Measurements from ENCODE around the gene NFIA. TPM values are rescaled to one million over a fixed set of nuclear protein-coding genes. Genes with fewer than 3 reads are reported as not detected.
"Not testable (repeated sequence)": the region's sequence is repeated elsewhere in the genome, so short reads cannot be mapped to it uniquely, and the experiment has no call there.

NFIA gene
- total RNA-seq, 2 donors from 2014 or later, result 17.3 to 27.3 TPM

DNA sequence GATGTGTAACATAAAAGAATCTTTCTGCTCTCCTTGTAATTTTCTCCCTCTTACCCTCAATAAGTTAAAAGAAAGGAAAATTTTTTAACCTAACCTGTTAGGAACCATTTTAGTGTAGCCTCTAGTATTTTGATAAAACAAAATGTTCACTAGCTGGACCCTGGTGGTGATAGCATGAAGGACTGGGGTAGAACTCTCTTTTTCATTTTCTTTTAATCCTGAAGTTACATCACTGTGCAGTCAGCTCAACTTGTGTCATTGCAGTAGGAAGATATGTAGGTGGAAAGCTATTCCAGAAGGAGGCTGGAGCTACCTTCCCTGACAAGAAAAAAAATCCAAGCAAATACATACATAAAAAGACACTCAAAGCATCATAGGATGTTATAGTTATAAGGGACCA, 39.3 kb downstream of the NFIA start:
- Mint-ChIP-seq H3K27me3 (ENCODE audit: low read depth) (no peaks in the 10 kb centered on the region), H3K9me3 (no peaks in the 10 kb centered on the region), H3K27ac (no peak overlapping the region), H3K4me3 (no peak overlapping the region), H3K36me3 (ENCODE audit: insufficient read depth in 2 of 2) (no peaks in the 10 kb centered on the region), H3K4me1 (ENCODE audit: low read depth) (no peaks in the 10 kb centered on the region)
- DNase-seq (no peak), ATAC-seq (replicated peaks in 1 of 2) (no peak)

DNA sequence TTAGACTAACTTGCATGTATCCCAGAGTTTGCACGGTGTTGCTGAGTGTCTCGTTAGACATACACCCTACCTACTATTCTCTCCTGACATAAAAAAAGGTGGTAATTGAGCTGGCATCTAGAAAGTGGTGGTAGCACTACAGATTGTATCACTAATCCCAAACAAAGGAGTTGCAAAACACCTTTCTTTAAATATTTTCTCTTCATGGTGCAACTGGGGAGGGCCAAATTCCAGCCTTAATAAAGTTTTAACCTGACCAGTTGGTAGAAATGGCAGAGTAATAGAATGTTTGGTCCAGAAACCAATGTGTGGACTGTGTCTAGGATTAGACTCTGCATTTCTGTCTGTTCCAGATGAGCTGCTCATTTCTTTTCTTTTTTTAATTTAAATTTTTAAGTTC, 40.0 kb downstream of the NFIA start:
- no peak overlapping the region for H3K27ac Mint-ChIP-seq
- ATAC-seq (replicated peaks in 1 of 2), result no peak
- H3K9me3 Mint-ChIP-seq, result no peaks in the 10 kb centered on the region
- H3K4me1 Mint-ChIP-seq (ENCODE audit: low read depth), result no peaks in the 10 kb centered on the region
- DNase-seq, result no peak
- H3K36me3 Mint-ChIP-seq (ENCODE audit: insufficient read depth in 2 of 2), result no peaks in the 10 kb centered on the region
- no peaks in the 10 kb centered on the region for H3K27me3 Mint-ChIP-seq (ENCODE audit: low read depth)
- H3K4me3 Mint-ChIP-seq, result no peak overlapping the region

DNA sequence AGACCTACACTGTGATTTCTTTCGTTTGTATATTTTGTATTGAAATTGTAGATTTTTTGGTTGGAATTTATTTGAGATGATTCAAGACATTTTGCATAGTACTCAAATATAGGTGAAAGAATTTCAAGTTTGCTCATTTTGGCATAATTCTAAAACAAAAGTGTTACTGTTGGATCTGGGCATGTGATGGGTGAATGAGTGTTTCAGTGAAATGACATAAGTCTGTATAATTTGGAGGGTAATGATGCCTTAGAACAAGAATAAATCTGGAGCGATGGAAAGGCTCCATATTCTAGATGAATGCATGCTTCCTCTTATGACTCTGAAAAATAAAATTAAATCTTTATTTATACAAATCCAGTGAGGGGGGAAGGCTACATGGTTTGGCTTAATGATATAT, 41.0 kb downstream of the NFIA start:
- no peak for DNase-seq
- ATAC-seq (replicated peaks in 1 of 2), result no peak
- Mint-ChIP-seq H3K36me3 (ENCODE audit: insufficient read depth in 2 of 2) (no peaks in the 10 kb centered on the region), H3K9me3 (no peaks in the 10 kb centered on the region), H3K4me1 (ENCODE audit: low read depth) (no peaks in the 10 kb centered on the region), H3K27ac (no peak overlapping the region), H3K27me3 (ENCODE audit: low read depth) (no peaks in the 10 kb centered on the region), H3K4me3 (no peak overlapping the region)

DNA sequence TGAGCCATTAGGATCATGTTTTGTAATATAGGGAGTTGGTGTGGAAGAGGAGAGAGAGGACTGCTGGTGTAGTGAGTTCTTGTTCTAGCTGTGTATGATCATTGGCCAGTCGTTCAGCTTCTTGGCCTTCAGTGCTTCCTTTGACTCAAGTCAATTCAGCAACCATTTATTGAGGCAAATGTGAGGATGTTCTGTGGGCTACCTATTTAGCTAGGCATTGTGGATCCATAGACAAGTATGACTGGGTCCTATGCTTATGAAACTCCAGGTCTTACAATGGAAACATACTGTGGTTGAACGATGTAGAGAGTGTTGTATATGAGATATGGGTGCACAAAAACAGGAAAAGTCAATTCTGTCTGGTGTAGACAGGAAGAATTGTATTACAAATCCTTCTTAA, 41.7 kb downstream of the NFIA start:
- DNase-seq (no peak), ATAC-seq (replicated peaks in 1 of 2) (peak; percentile 41 to 95)
- Mint-ChIP-seq H3K4me3 (no peak overlapping the region), H3K27me3 (ENCODE audit: low read depth) (no peaks in the 10 kb centered on the region), H3K4me1 (ENCODE audit: low read depth) (no peaks in the 10 kb centered on the region), H3K9me3 (no peaks in the 10 kb centered on the region), H3K36me3 (ENCODE audit: insufficient read depth in 2 of 2) (no peaks in the 10 kb centered on the region), H3K27ac (no peak overlapping the region)

DNA sequence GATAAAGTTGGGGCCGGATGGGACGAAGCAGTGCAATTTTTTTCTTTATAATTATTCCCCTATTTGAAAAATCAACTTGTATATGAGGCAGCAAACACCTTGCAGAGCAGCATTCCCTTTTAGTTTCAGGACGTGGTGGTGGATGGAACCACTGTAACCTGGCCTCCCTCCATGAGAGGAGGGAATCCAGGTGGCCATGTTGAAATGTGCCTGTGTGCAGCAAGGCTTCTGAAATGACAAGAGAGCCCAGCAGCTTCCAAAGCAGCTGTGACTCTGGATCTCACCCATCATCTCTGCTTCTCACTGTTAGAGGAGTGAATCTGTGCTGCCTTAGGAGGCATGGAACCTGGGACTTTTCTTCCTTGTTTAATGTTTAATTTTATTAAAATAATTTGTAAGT, 42.3 kb downstream of the NFIA start:
- no peaks in the 10 kb centered on the region for H3K4me1 Mint-ChIP-seq (ENCODE audit: low read depth)
- H3K27ac Mint-ChIP-seq, result no peak overlapping the region
- no peaks in the 10 kb centered on the region for H3K36me3 Mint-ChIP-seq (ENCODE audit: insufficient read depth in 2 of 2)
- DNase-seq (no peak), ATAC-seq (replicated peaks in 1 of 2) (no peak)
- H3K9me3 Mint-ChIP-seq, result no peaks in the 10 kb centered on the region
- H3K4me3 Mint-ChIP-seq, result no peak overlapping the region
- H3K27me3 Mint-ChIP-seq (ENCODE audit: low read depth), result no peaks in the 10 kb centered on the region

DNA sequence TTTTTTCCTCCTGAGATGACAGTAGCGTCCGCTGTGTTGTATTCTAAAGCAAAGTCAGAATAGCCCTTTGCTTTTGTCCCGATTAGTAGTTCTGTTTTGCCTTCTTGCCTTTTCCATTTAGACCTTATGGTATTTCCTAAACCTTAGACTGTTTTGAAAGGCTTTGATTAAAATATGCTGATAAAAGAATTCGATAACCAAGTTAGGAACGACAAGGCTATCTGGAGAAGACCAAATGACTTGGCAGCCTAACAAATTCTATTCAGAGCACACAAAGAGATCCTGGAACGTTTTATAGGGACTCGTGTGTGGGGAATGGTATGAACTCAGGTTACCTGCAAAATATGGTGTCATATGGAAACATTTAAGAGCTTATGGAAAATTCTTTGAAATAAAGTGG, 42.9 kb downstream of the NFIA start:
- H3K36me3 Mint-ChIP-seq (ENCODE audit: insufficient read depth in 2 of 2), result no peaks in the 10 kb centered on the region

DNA sequence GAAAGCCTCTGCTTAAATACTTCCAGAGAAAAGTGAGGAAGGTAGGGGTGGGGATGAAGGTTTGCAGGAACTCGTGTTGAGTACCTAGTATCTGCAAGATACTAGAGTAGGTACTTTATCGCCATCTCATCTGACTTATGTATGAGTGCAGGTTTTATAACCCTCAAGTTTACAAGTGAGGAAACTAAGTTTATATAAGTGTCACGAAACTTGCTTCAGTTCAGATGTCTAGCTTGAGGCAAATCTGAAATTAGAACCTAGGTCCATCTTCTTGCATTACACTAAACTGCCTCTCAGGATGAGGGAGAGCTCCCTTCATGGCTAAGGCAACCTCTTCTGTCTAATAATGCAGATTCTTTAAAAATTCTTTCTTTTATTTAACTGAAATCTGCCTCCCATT, 43.5 kb downstream of the NFIA start:
- no peak for ATAC-seq (replicated peaks in 1 of 2)
- Mint-ChIP-seq H3K36me3 (ENCODE audit: insufficient read depth in 2 of 2) (no peaks in the 10 kb centered on the region), H3K27ac (no peak overlapping the region), H3K4me3 (no peak overlapping the region), H3K9me3 (no peaks in the 10 kb centered on the region), H3K4me1 (ENCODE audit: low read depth) (no peaks in the 10 kb centered on the region), H3K27me3 (ENCODE audit: low read depth) (peaks cover 6% of the 10 kb centered on the region)
- DNase-seq, result no peak

More for the DNA sequence above, 42.9 kb downstream of the NFIA start:
- H3K4me1 Mint-ChIP-seq (ENCODE audit: low read depth), result no peaks in the 10 kb centered on the region
- no peak overlapping the region for H3K4me3 Mint-ChIP-seq
- H3K27ac Mint-ChIP-seq, result peak overlapping the region; percentile 50
- peaks cover 4% of the 10 kb centered on the region for H3K27me3 Mint-ChIP-seq (ENCODE audit: low read depth)
- ATAC-seq (replicated peaks in 1 of 2) (no peak), DNase-seq (no peak)
- H3K9me3 Mint-ChIP-seq, result no peaks in the 10 kb centered on the region

DNA sequence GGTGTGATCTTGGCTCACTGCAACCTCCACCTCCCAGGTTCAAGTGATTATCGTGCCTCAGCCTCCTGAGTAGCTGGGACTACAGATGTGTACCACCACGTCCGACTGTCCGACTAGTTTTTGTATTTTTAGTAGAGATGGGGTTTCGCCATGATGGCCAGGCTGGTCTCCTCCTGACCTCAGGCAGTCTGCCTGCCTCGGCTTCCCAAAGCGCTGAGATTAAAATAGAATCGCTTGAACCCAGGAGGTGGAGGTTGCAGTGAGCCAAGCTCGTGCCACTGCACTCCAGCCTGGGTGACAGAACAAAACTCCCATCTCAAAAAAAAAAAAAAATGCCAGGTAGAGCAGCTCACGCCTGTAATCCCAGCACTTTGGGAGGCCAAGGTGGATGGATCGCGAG, 44.5 kb downstream of the NFIA start:
- not testable (repeated sequence) for H3K9me3 Mint-ChIP-seq; H3K27ac Mint-ChIP-seq; H3K4me1 Mint-ChIP-seq (ENCODE audit: low read depth); H3K27me3 Mint-ChIP-seq (ENCODE audit: low read depth); H3K36me3 Mint-ChIP-seq (ENCODE audit: insufficient read depth in 2 of 2); DNase-seq; ATAC-seq (replicated peaks in 1 of 2); H3K4me3 Mint-ChIP-seq

DNA sequence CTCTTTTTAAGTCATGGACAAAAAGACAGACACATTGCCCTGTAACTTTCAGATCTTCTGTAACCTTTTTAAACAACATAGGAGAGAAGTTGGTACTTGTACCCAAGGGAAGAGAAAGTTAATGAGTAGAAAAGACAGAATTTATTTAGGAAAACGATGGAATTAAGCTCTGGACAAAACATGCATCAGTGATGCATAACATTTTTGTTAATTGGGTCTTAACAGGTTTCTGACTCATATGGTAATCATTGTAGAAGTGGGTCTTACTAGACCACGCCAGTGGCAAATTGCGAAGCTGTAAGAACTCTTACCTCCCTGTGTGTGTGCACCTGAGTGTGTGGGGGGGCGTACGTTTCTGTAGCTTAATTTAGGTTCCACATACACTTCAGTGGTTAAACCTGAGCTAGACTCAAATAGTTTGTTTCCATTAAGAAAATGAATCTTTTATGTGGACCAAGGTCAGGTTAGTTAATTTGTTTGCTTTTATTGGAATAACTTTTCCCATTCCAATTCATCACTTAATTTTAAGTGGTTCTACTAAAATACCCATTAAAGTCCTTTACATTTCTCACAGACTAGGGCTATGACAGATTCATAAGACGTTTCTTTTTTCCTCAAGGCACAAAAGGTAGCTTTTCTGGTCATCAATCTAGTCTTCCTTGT, 48.1 kb downstream of the NFIA start:
- H3K27ac Mint-ChIP-seq, result no peak overlapping the region
- no peaks in the 10 kb centered on the region for H3K36me3 Mint-ChIP-seq (ENCODE audit: insufficient read depth in 2 of 2)
- no peak for ATAC-seq (replicated peaks in 1 of 2)
- no peaks in the 10 kb centered on the region for H3K9me3 Mint-ChIP-seq
- H3K4me3 Mint-ChIP-seq, result no peak overlapping the region
- H3K27me3 Mint-ChIP-seq (ENCODE audit: low read depth), result peaks cover 6% of the 10 kb centered on the region
- no peak for DNase-seq
- H3K4me1 Mint-ChIP-seq (ENCODE audit: low read depth), result peaks cover 7% of the 10 kb centered on the region

DNA sequence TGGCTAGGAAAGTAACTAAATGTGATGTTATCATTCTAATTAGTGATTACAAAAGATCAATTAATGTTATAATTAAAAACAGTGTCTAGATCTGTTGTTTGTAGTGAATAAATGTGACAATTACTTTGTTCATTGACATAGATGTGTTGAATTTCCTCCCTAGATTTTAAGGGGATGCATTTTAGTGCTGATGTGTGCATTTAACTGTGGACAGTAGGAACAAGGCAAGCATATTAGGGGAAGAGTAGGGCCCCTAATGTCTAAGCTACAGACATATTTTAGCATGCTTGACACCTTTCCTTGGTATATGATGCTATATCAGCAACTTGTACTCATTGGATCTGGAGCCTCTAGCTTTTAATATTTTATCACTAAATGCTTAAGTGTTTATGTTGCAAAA, 48.9 kb downstream of the NFIA start:
- H3K4me3 Mint-ChIP-seq, result no peak overlapping the region
- ATAC-seq (replicated peaks in 1 of 2) (no peak), DNase-seq (no peak)
- H3K27ac Mint-ChIP-seq, result no peak overlapping the region
- H3K27me3 Mint-ChIP-seq (ENCODE audit: low read depth), result peaks cover 6% of the 10 kb centered on the region
- no peaks in the 10 kb centered on the region for H3K9me3 Mint-ChIP-seq
- peaks cover 7% of the 10 kb centered on the region for H3K4me1 Mint-ChIP-seq (ENCODE audit: low read depth)
- H3K36me3 Mint-ChIP-seq (ENCODE audit: insufficient read depth in 2 of 2), result no peaks in the 10 kb centered on the region

DNA sequence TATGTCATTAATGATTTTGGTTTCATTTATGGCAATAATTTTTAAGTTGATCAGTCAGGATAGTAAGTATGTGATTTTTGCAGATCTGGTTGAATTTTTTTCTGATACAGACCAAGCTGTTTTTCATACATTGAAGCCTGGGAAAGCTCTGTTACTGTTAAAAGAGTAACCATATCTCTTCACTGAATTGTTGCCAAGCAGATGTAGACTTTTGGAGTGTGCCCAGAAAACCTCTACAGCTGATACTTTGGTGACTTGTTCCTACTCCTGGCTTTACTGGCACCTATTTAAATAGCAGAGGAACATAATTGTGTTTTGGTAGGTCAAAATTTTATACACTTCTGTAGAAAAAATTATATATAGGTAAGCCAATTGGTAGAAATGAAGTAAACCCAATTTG, 49.4 kb downstream of the NFIA start:
- H3K27me3 Mint-ChIP-seq (ENCODE audit: low read depth), result peaks cover 6% of the 10 kb centered on the region
- no peaks in the 10 kb centered on the region for H3K36me3 Mint-ChIP-seq (ENCODE audit: insufficient read depth in 2 of 2)
- no peak overlapping the region for H3K27ac Mint-ChIP-seq
- DNase-seq (no peak), ATAC-seq (replicated peaks in 1 of 2) (no peak)
- peaks cover 7% of the 10 kb centered on the region for H3K4me1 Mint-ChIP-seq (ENCODE audit: low read depth)
- no peaks in the 10 kb centered on the region for H3K9me3 Mint-ChIP-seq
- no peak overlapping the region for H3K4me3 Mint-ChIP-seq

DNA sequence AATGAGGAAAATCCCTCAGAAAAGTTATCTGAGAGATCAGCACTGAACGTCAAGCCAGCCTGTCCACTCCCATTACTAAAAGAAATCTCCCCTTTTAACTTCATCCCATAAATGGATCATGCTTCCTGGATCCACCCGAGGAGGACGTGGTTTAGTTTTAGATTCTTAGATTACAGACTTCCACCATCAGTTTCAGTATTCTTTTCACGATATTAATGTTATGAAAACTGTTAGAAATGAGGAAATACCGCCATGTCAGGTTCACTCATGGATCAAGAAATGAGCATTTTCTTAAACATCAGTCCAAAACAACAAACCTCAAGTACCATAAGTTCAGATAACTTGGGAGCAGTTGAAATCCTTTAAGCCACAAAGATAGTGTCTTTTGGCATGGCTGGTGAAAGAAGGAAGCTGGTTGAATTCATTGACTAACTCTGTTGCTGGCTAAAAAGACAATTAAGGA, 49.8 kb downstream of the NFIA start:
- H3K9me3 Mint-ChIP-seq, result no peaks in the 10 kb centered on the region
- no peak overlapping the region for H3K27ac Mint-ChIP-seq
- ATAC-seq (replicated peaks in 1 of 2) (no peak), DNase-seq (no peak)
- peak overlapping the region in 1 of 2 donors; percentile 46 for H3K4me3 Mint-ChIP-seq
- no peaks in the 10 kb centered on the region for H3K36me3 Mint-ChIP-seq (ENCODE audit: insufficient read depth in 2 of 2)
- peaks cover 6% of the 10 kb centered on the region for H3K27me3 Mint-ChIP-seq (ENCODE audit: low read depth)
- peaks cover 7% of the 10 kb centered on the region for H3K4me1 Mint-ChIP-seq (ENCODE audit: low read depth)

DNA sequence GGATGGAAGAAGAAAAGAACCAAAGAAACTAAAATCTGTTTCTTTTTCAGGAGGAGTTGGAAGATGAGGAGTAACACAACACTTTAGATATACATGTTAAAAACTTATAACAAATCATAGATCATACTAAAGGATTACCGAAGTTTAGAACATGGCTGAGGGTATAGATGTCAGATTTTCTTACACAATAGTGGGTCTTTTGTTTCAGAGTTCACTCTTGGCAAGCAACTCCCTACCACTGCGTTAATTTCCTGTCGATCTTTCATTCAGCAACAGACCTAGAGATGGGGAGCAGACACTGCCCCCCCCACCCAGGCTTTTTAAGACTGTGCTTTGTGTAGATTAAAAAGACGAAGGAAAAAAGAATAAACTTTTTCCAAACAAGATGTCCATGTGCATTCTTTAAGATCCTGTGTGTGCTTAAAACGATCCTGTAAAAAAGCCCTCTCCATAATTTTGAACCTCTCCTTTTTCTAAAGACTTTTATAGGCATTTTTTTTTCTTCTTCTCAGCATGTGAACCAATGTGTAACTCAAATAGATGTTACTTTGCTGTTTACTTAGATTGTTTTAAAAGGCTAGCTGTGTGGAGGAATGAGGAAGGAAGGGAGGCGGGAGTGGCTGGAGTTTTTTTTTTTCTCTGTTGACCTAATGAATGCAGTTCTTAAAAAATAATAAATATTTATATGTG, 50.4 kb downstream of the NFIA start:
- no peak for ATAC-seq (replicated peaks in 1 of 2)

More for the DNA sequence above, 50.4 kb downstream of the NFIA start:
- Mint-ChIP-seq H3K27me3 (ENCODE audit: low read depth) (peaks cover 6% of the 10 kb centered on the region), H3K9me3 (no peaks in the 10 kb centered on the region), H3K27ac (no peak overlapping the region), H3K36me3 (ENCODE audit: insufficient read depth in 2 of 2) (no peaks in the 10 kb centered on the region), H3K4me1 (ENCODE audit: low read depth) (peaks cover 7% of the 10 kb centered on the region), H3K4me3 (no peak overlapping the region)
- no peak for DNase-seq
